D721Med (cell line): ENCODE data around the gene CIDEA.

Source experiments
- DNase-seq: peaks from one replicate; pipeline ENCODE4 v3.0.0; 2011; ENCODE audit warnings: low spot score; ENCODE audit not compliant: insufficient read length
- FAIRE-seq: peaks from 2 replicates; lab custom pipeline; 2011; peaks lifted over from hg19 to GRCh38; lab: Jason Lieb, UNC
- CTCF ChIP-seq: IDR thresholded peaks from 2 replicates; pipeline ENCODE4 v1.5.1; 2012; ENCODE audit warnings: mild to moderate bottlenecking, control low read depth; ENCODE audit not compliant: insufficient read depth; ENCODE audit errors: missing control alignments

The CIDEA gene

GRCh38 chr18:12282442-12283039, 28.4 kb downstream of the CIDEA start:
- FAIRE-seq (no peak), DNase-seq (no peak)
- TF ChIP-seq CTCF: no peak

GRCh38 chr18:12283256-12283655, 29.1 kb downstream of the CIDEA start:
- TF ChIP-seq CTCF: peak; percentile 16
- FAIRE-seq (no peak), DNase-seq (no peak)

DNA sequence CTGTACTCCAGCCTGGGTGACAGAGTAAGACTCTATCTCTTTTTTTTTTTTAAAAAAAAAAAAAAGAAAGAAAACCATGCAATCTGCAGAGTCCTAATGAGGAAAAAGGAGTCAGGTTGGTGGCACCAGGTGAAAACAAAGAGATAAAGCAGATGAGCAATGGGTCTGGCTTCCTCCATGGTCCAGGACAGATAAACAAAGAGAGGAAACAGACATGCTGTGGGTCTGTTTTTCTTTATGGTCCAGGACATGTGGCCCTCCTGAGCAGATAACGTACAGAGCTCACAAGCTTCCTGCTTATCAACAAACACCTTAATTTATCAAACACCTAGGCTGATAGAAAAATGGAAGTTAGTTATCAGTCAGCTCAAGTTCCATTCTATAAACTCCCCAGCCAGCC, 29.5 kb downstream of the CIDEA start:
- no peak for DNase-seq
- no peak for TF ChIP-seq CTCF
- no peak for FAIRE-seq

DNA sequence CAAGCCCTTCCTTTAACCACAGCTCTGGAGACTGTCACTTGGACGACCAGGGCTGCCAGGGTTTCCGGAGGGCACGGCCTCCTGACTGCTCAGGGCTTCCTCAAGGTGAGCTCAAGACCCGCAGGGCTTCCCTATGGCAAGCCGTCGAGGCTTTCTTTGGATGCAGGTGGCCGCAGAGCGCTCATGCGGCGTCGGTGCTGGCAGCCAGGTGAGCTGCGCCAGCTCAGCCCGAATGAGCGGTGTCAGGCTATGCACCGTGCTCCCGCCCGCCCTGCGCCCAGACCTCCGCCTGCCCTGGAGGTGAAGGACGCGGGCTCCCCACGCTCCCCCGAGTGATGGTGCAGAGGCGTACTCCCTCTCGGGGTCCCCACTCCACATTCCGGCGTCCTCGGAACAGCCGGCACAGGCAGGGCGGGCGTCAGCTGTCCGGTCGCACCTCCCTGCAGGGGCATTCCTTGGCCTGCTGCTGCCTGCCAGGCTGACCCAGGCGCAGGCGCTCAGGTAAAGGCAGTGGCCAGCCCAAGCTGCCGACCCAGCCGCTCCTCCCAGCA, 33.0 kb downstream of the CIDEA start:
- no peak for FAIRE-seq
- no peak for DNase-seq

GRCh38 chr18:12287684-12288402, 33.7 kb downstream of the CIDEA start:
- FAIRE-seq (no peak), DNase-seq (no peak)
- TF ChIP-seq CTCF: no peak

More for the DNA sequence above, 33.0 kb downstream of the CIDEA start:
- no peak for TF ChIP-seq CTCF

- no peak for TF ChIP-seq CTCF
- DNase-seq: no peak
- FAIRE-seq: no peak
These were observed 34.2 kb downstream of the CIDEA start for GRCh38 chr18:12288403-12288755.

GRCh38 chr18:12290086-12290485, 35.9 kb downstream of the CIDEA start:
- no peak for TF ChIP-seq CTCF
- no peak for DNase-seq
- no peak for FAIRE-seq
